Trophoblast cell (in vitro differentiated cells and primary cell): Measurements from ENCODE around the gene AGAP1.

Experiments used
- DNase-seq, 2 donors: peaks; one replicate each; pipeline ENCODE4 v3.0.0-alpha.2; 2016
- H2AFZ ChIP-seq: 2 replicates; pipeline ENCODE4 v1.6.1; 2013; ENCODE audit warnings: low read length, moderate library complexity, mild to moderate bottlenecking; ENCODE audit not compliant: insufficient read depth, poor library complexity
- H2AK5ac ChIP-seq: 2 replicates; pipeline ENCODE4 v1.6.1; 2013; ENCODE audit warnings: mild to moderate bottlenecking, low read length
- H2BK120ac ChIP-seq: 2 replicates; pipeline ENCODE4 v1.6.1; 2013; ENCODE audit warnings: low read length, mild to moderate bottlenecking, moderate library complexity; ENCODE audit not compliant: insufficient read depth, poor library complexity
- H2BK12ac ChIP-seq: 2 replicates; pipeline ENCODE4 v1.6.1; 2013; ENCODE audit warnings: mild to moderate bottlenecking, low read length, moderate library complexity
- H2BK5ac ChIP-seq: 2 replicates; pipeline ENCODE4 v1.6.1; 2013; ENCODE audit warnings: low read length, low read depth, moderate library complexity, mild to moderate bottlenecking; ENCODE audit not compliant: poor library complexity
- H3K14ac ChIP-seq: 2 replicates; pipeline ENCODE4 v1.6.1; 2013; ENCODE audit warnings: mild to moderate bottlenecking, low read length
- H3K18ac ChIP-seq: 2 replicates; pipeline ENCODE4 v1.6.1; 2013; ENCODE audit warnings: mild to moderate bottlenecking, low read length
- H3K23ac ChIP-seq: 2 replicates; pipeline ENCODE4 v1.6.1; 2013; ENCODE audit warnings: low read length
- H3K27ac ChIP-seq: 2 replicates; pipeline ENCODE4 v1.5.1; 2013; ENCODE audit warnings: low read depth, mild to moderate bottlenecking, inconsistent platforms, low read length, moderate library complexity
- H3K27me3 ChIP-seq: 2 replicates; pipeline ENCODE4 v1.6.1; 2013; ENCODE audit warnings: inconsistent platforms, mild to moderate bottlenecking, low read length, moderate library complexity; ENCODE audit not compliant: insufficient read depth
- H3K36me3 ChIP-seq, 2 experiments: 1 replicate in 1 of 2; 2 replicates in 1 of 2; pipeline ENCODE4 v1.6.1; 2013; ENCODE audit warnings: low read length in 2 of 2, mild to moderate bottlenecking in 2 of 2, moderate library complexity in 1 of 2; ENCODE audit not compliant: insufficient read depth in 2 of 2, control insufficient read depth in 1 of 2
- H3K4ac ChIP-seq: 2 replicates; pipeline ENCODE4 v1.6.1; 2013; ENCODE audit warnings: low read depth, mild to moderate bottlenecking, low read length, moderate library complexity
- H3K4me1 ChIP-seq, 2 experiments: 1 replicate in 1 of 2; 2 replicates in 1 of 2; pipeline ENCODE4 v1.6.1; 2013; ENCODE audit warnings: low read length in 2 of 2, mild to moderate bottlenecking in 2 of 2, moderate library complexity in 1 of 2; ENCODE audit not compliant: insufficient read depth in 2 of 2, control insufficient read depth in 1 of 2
- H3K4me2 ChIP-seq: 2 replicates; pipeline ENCODE4 v1.6.1; 2013; ENCODE audit warnings: inconsistent platforms, mild to moderate bottlenecking, low read length, moderate library complexity
- H3K4me3 ChIP-seq: 2 replicates; pipeline ENCODE4 v1.5.1; 2013; ENCODE audit warnings: mild to moderate bottlenecking, low read depth, low read length, inconsistent platforms
- H3K79me1 ChIP-seq: one replicate; pipeline ENCODE4 v1.6.1; 2013; ENCODE audit warnings: low read length
- H3K79me2 ChIP-seq: 2 replicates; pipeline ENCODE4 v1.6.1; 2013; ENCODE audit warnings: low read length, mild to moderate bottlenecking; ENCODE audit not compliant: control insufficient read depth, insufficient read depth, poor library complexity
- H3K9ac ChIP-seq: 2 replicates; pipeline ENCODE4 v1.6.1; 2013; ENCODE audit warnings: mild to moderate bottlenecking, low read length
- H3K9me3 ChIP-seq: 2 replicates; pipeline ENCODE4 v1.6.1; 2013; ENCODE audit warnings: low read depth, mild to moderate bottlenecking, control low read depth, inconsistent platforms, low read length; ENCODE audit not compliant: insufficient read depth
- H4K12ac ChIP-seq: 2 replicates; pipeline ENCODE4 v1.6.1; 2013; ENCODE audit warnings: low read depth, mild to moderate bottlenecking, low read length, moderate library complexity
- H4K8ac ChIP-seq: 2 replicates; pipeline ENCODE4 v1.6.1; 2013; ENCODE audit warnings: low read depth, mild to moderate bottlenecking, low read length, moderate library complexity
- H4K91ac ChIP-seq: one replicate; pipeline ENCODE4 v1.6.1; 2013; ENCODE audit warnings: low read depth, mild to moderate bottlenecking, low read length, moderate library complexity
- WGBS: extraction: QIAGEN DNeasy Blood & Tissue Kit; methylation state at CpG from one replicate; pipeline ENCODE4 v1.1.7; 2013; ENCODE audit warnings: missing lambda C conversion rate; ENCODE audit not compliant: insufficient read length, insufficient coverage; ENCODE audit errors: extremely low coverage; 5-methylcytosine and 5-hydroxymethylcytosine counted together

The AGAP1 gene

GRCh38 chr2:235836491-235836911, 342.7 kb downstream of the AGAP1 start:
- peaks cover 0 to 2% of the 10 kb centered on the region in 2 experiments for H3K36me3 ChIP-seq
- H2AK5ac ChIP-seq: no peak overlapping the region
- no peak overlapping the region for H2BK5ac ChIP-seq
- no peak overlapping the region for H3K18ac ChIP-seq
- no peak overlapping the region for H2AFZ ChIP-seq
- H3K9me3 ChIP-seq: peaks cover 1% of the 10 kb centered on the region
- no peak overlapping the region for H2BK120ac ChIP-seq
- no peaks in the 10 kb centered on the region for H3K79me1 ChIP-seq
- WGBS: no CpG with 5 or more reads among the region's 7 CpGs
- no peak overlapping the region for H3K27ac ChIP-seq
- no peak overlapping the region for H3K14ac ChIP-seq
- no peak overlapping the region for H3K4me3 ChIP-seq
- H4K8ac ChIP-seq: no peak overlapping the region
- H3K4ac ChIP-seq: no peak overlapping the region
- H3K23ac ChIP-seq: no peak overlapping the region
- no peak overlapping the region for H4K91ac ChIP-seq
- no peak overlapping the region for H3K9ac ChIP-seq
- no peaks in the 10 kb centered on the region for H3K27me3 ChIP-seq
- H3K79me2 ChIP-seq: no peaks in the 10 kb centered on the region
- peak; percentile 32 to 59 for DNase-seq
- H2BK12ac ChIP-seq: no peak overlapping the region
- peaks cover 2 to 7% of the 10 kb centered on the region in 2 experiments for H3K4me1 ChIP-seq
- H3K4me2 ChIP-seq: peak overlapping the region; percentile 1
- no peak overlapping the region for H4K12ac ChIP-seq

GRCh38 chr2:235839226-235839625, 345.4 kb downstream of the AGAP1 start:
- peaks cover under 1% of the 10 kb centered on the region for H3K9me3 ChIP-seq
- H2BK120ac ChIP-seq: no peak overlapping the region
- no peak overlapping the region for H3K9ac ChIP-seq
- DNase-seq: no peak
- H2AK5ac ChIP-seq: no peak overlapping the region
- peaks cover 2 to 7% of the 10 kb centered on the region in 2 experiments for H3K4me1 ChIP-seq
- no peak overlapping the region for H2AFZ ChIP-seq
- no peak overlapping the region for H4K91ac ChIP-seq
- no peak overlapping the region for H2BK12ac ChIP-seq
- no peak overlapping the region for H2BK5ac ChIP-seq
- H3K27me3 ChIP-seq: no peaks in the 10 kb centered on the region
- H3K18ac ChIP-seq: no peak overlapping the region
- H3K23ac ChIP-seq: no peak overlapping the region
- H4K8ac ChIP-seq: no peak overlapping the region
- no CpG with 5 or more reads among the region's 11 CpGs for WGBS
- H4K12ac ChIP-seq: no peak overlapping the region
- H3K14ac ChIP-seq: no peak overlapping the region
- no peak overlapping the region for H3K4me3 ChIP-seq
- no peak overlapping the region for H3K4ac ChIP-seq
- H3K79me1 ChIP-seq: no peaks in the 10 kb centered on the region
- no peaks in the 10 kb centered on the region for H3K79me2 ChIP-seq
- no peak overlapping the region for H3K4me2 ChIP-seq
- H3K27ac ChIP-seq: no peak overlapping the region
- H3K36me3 ChIP-seq: peaks cover 0 to 2% of the 10 kb centered on the region in 2 experiments

- Histone ChIP-seq H3K79me2 (no peaks in the 10 kb centered on the region), H3K4me2 (no peak overlapping the region), H3K9ac (peak overlapping the region; percentile 27), H4K12ac (no peak overlapping the region), H2BK12ac (no peak overlapping the region), H4K91ac (no peak overlapping the region), H3K79me1 (no peaks in the 10 kb centered on the region), H3K36me3 (peaks cover 0 to under 1% of the 10 kb centered on the region in 2 experiments), H2BK5ac (no peak overlapping the region), H3K23ac (no peak overlapping the region), H3K27me3 (no peaks in the 10 kb centered on the region), H3K4ac (no peak overlapping the region), H2BK120ac (no peak overlapping the region), H3K4me1 (peaks cover 2 to 7% of the 10 kb centered on the region in 2 experiments), H3K18ac (no peak overlapping the region), H3K9me3 (no peaks in the 10 kb centered on the region), H3K4me3 (no peak overlapping the region), H3K14ac (no peak overlapping the region), H4K8ac (no peak overlapping the region), H3K27ac (no peak overlapping the region), H2AK5ac (no peak overlapping the region), H2AFZ (no peak overlapping the region)
- no CpG with 5 or more reads among the region's 4 CpGs for WGBS
- no peak for DNase-seq
Observed at GRCh38 chr2:235839974-235840373, 346.1 kb downstream of the AGAP1 start.

DNA sequence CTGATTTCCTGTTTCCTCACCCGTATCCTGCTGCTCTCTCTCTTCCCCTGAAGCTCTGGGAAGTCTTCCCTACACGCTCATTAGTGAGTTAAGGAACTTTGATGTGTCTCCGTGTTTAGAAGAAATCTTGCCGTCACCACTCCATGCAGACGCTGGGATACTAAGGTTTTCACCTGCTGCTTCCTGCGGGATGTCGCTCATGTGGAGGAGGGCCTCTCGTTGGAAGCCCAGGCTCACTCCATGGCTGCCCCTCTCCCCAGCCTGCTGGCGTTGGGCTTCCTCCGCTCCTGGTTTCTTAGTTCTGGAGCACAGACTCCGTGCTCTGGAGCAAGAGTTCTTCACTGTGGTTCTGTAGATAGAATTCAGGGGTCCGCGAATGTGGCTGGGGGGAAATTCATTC, 348.0 kb downstream of the AGAP1 start:
- Histone ChIP-seq H2BK120ac (no peak overlapping the region), H2AFZ (no peak overlapping the region), H3K79me2 (no peaks in the 10 kb centered on the region), H4K91ac (no peak overlapping the region), H3K27ac (no peak overlapping the region), H3K4ac (no peak overlapping the region), H2BK5ac (no peak overlapping the region), H3K27me3 (no peaks in the 10 kb centered on the region), H3K14ac (no peak overlapping the region), H4K12ac (no peak overlapping the region), H4K8ac (no peak overlapping the region), H3K9me3 (no peaks in the 10 kb centered on the region), H3K36me3 (no peaks in the 10 kb centered on the region), H2AK5ac (no peak overlapping the region), H3K4me2 (no peak overlapping the region), H3K9ac (no peak overlapping the region), H3K4me3 (no peak overlapping the region), H3K79me1 (no peaks in the 10 kb centered on the region), H3K23ac (no peak overlapping the region), H3K18ac (no peak overlapping the region), H3K4me1 (peaks cover under 1% of the 10 kb centered on the region in 2 experiments), H2BK12ac (no peak overlapping the region)
- WGBS: no CpG with 5 or more reads among the region's 13 CpGs
- no peak for DNase-seq
